T-helper 17 cell (primary cell): Measurements from ENCODE around the gene EAF1. TPM values are rescaled to one million over a fixed set of nuclear protein-coding genes. Genes with fewer than 3 reads are reported as not detected.

Source experiments
- ATAC-seq: fragments of 150-1000 bp; cut with Tn5 transposase; 2 replicates; pipeline ENCODE4 v1.10.0; 2021; ENCODE audit warnings: mild to moderate bottlenecking, moderate library complexity
- DNase-seq, 3 donors: peaks; one replicate each; pipeline versions ENCODE4 v3.0.0 to v3.0.0-alpha.2; 2020 to 2021
- H3K9me3 ChIP-seq: one replicate; pipeline ENCODE4 v1.7.0; 2013; ENCODE audit warnings: low read length, mild to moderate bottlenecking; ENCODE audit not compliant: control insufficient read depth, poor library complexity, severe bottlenecking
- H3K27ac Mint-ChIP-seq: one replicate; pipeline ENCODE4 v1.8.0; 2022; ENCODE audit warnings: mild to moderate bottlenecking, moderate library complexity, mixed read lengths
- H3K27me3 Mint-ChIP-seq: one replicate; pipeline ENCODE4 v1.8.0; 2022; ENCODE audit warnings: mixed read lengths
- H3K36me3 Mint-ChIP-seq: one replicate; pipeline ENCODE4 v1.8.0; 2022; ENCODE audit warnings: low read depth, mixed read lengths
- H3K4me1 Mint-ChIP-seq: one replicate; pipeline ENCODE4 v1.8.0; 2022; ENCODE audit warnings: mild to moderate bottlenecking, mixed read lengths
- H3K4me3 Mint-ChIP-seq: one replicate; pipeline ENCODE4 v1.8.0; 2022; ENCODE audit warnings: mild to moderate bottlenecking, moderate library complexity, mixed read lengths
- total RNA-seq, 4 donors: library from RNA in 2 of 4; stranded (reverse) in 2 of 4; gene quantifications; one replicate each; pipeline ENCODE4 v1.2.3 and lab custom pipeline; 2022 to 2026

EAF1 gene
- total RNA-seq, 2 donors from 2014 or later, result 25.9 to 31.5 TPM

GRCh38 chr3:15460891-15461531 lies 33.6 kb downstream of the EAF1 start:
- no peak for DNase-seq
- Mint-ChIP-seq H3K4me1 (peaks cover 27% of the 10 kb centered on the region), H3K36me3 (peaks cover 5% of the 10 kb centered on the region), H3K4me3 (peak overlapping the region; percentile 68), H3K27me3 (no peaks in the 10 kb centered on the region), H3K27ac (peak overlapping the region; percentile 93)
- no peaks in the 10 kb centered on the region for H3K9me3 ChIP-seq
- peak; percentile 56 for ATAC-seq

GRCh38 chr3:15462451-15462850 lies 35.1 kb downstream of the EAF1 start:
- H3K27ac Mint-ChIP-seq, result no peak overlapping the region
- peaks cover 27% of the 10 kb centered on the region for H3K4me1 Mint-ChIP-seq
- no peaks in the 10 kb centered on the region for H3K27me3 Mint-ChIP-seq
- DNase-seq (no peak), ATAC-seq (no peak)
- H3K4me3 Mint-ChIP-seq, result no peak overlapping the region
- no peaks in the 10 kb centered on the region for H3K9me3 ChIP-seq
- peaks cover 5% of the 10 kb centered on the region for H3K36me3 Mint-ChIP-seq

- DNase-seq, result no peak
- ATAC-seq, result no peak
- H3K4me1 Mint-ChIP-seq, result peaks cover 18% of the 10 kb centered on the region
- peaks cover 5% of the 10 kb centered on the region for H3K36me3 Mint-ChIP-seq
- no peaks in the 10 kb centered on the region for H3K9me3 ChIP-seq
- no peak overlapping the region for H3K4me3 Mint-ChIP-seq
- no peak overlapping the region for H3K27ac Mint-ChIP-seq
- H3K27me3 Mint-ChIP-seq, result no peaks in the 10 kb centered on the region
These were observed 38.6 kb downstream of the EAF1 start for GRCh38 chr3:15465876-15466585.

GRCh38 chr3:15467227-15468181 lies 40.1 kb downstream of the EAF1 start:
- ATAC-seq, result no peak

GRCh38 chr3:15470261-15470660 lies 42.9 kb downstream of the EAF1 start:
- Mint-ChIP-seq H3K4me3 (no peak overlapping the region), H3K27ac (peak overlapping the region; percentile 59), H3K27me3 (no peaks in the 10 kb centered on the region), H3K4me1 (peaks cover 2% of the 10 kb centered on the region), H3K36me3 (peaks cover 3% of the 10 kb centered on the region)
- no peak for DNase-seq
- H3K9me3 ChIP-seq, result no peaks in the 10 kb centered on the region
- ATAC-seq, result no peak

More at GRCh38 chr3:15467227-15468181, 40.1 kb downstream of the EAF1 start:
- Mint-ChIP-seq H3K27ac (no peak overlapping the region), H3K4me3 (no peak overlapping the region), H3K4me1 (peaks cover 8% of the 10 kb centered on the region), H3K36me3 (peaks cover 5% of the 10 kb centered on the region), H3K27me3 (no peaks in the 10 kb centered on the region)
- no peak for DNase-seq
- no peaks in the 10 kb centered on the region for H3K9me3 ChIP-seq

GRCh38 chr3:15470849-15471248 lies 43.5 kb downstream of the EAF1 start:
- Mint-ChIP-seq H3K27me3 (no peaks in the 10 kb centered on the region), H3K36me3 (peaks cover 3% of the 10 kb centered on the region), H3K27ac (no peak overlapping the region), H3K4me1 (peaks cover 2% of the 10 kb centered on the region), H3K4me3 (no peak overlapping the region)
- ATAC-seq, result no peak
- no peak for DNase-seq
- no peaks in the 10 kb centered on the region for H3K9me3 ChIP-seq

- Mint-ChIP-seq H3K4me1 (peaks cover 2% of the 10 kb centered on the region), H3K36me3 (peaks cover 3% of the 10 kb centered on the region), H3K27me3 (no peaks in the 10 kb centered on the region), H3K4me3 (no peak overlapping the region), H3K27ac (no peak overlapping the region)
- ATAC-seq (no peak), DNase-seq (no peak)
- no peaks in the 10 kb centered on the region for H3K9me3 ChIP-seq
These were observed 44.5 kb downstream of the EAF1 start for GRCh38 chr3:15471861-15472260.

GRCh38 chr3:15475161-15475560 lies 47.8 kb downstream of the EAF1 start:
- Mint-ChIP-seq H3K27ac (no peak overlapping the region), H3K4me1 (peaks cover 2% of the 10 kb centered on the region), H3K27me3 (no peaks in the 10 kb centered on the region), H3K4me3 (no peak overlapping the region), H3K36me3 (peaks cover 3% of the 10 kb centered on the region)
- DNase-seq (no peak), ATAC-seq (no peak)
- no peaks in the 10 kb centered on the region for H3K9me3 ChIP-seq

GRCh38 chr3:15476378-15476777 lies 49.0 kb downstream of the EAF1 start:
- Mint-ChIP-seq H3K4me1 (no peaks in the 10 kb centered on the region), H3K27ac (no peak overlapping the region), H3K27me3 (no peaks in the 10 kb centered on the region), H3K4me3 (no peak overlapping the region), H3K36me3 (no peaks in the 10 kb centered on the region)
- no peaks in the 10 kb centered on the region for H3K9me3 ChIP-seq
- DNase-seq, result no peak
- no peak for ATAC-seq

- H3K27me3 Mint-ChIP-seq, result no peaks in the 10 kb centered on the region
- no peaks in the 10 kb centered on the region for H3K36me3 Mint-ChIP-seq
- H3K9me3 ChIP-seq, result no peaks in the 10 kb centered on the region
- H3K27ac Mint-ChIP-seq, result no peak overlapping the region
- DNase-seq (no peak), ATAC-seq (no peak)
- H3K4me1 Mint-ChIP-seq, result no peaks in the 10 kb centered on the region
- no peak overlapping the region for H3K4me3 Mint-ChIP-seq
These were observed 50.7 kb downstream of the EAF1 start for GRCh38 chr3:15477951-15478639.

GRCh38 chr3:15478640-15478979 lies 51.2 kb downstream of the EAF1 start:
- DNase-seq (no peak), ATAC-seq (no peak)
- Mint-ChIP-seq H3K27ac (no peak overlapping the region), H3K4me1 (no peaks in the 10 kb centered on the region), H3K27me3 (no peaks in the 10 kb centered on the region), H3K4me3 (no peak overlapping the region), H3K36me3 (no peaks in the 10 kb centered on the region)
- no peaks in the 10 kb centered on the region for H3K9me3 ChIP-seq

GRCh38 chr3:15479400-15480224 lies 52.2 kb downstream of the EAF1 start:
- no peaks in the 10 kb centered on the region for H3K4me1 Mint-ChIP-seq
- no peaks in the 10 kb centered on the region for H3K36me3 Mint-ChIP-seq
- no peak for DNase-seq
- no peaks in the 10 kb centered on the region for H3K9me3 ChIP-seq
- H3K4me3 Mint-ChIP-seq, result no peak overlapping the region
- H3K27ac Mint-ChIP-seq, result no peak overlapping the region
- H3K27me3 Mint-ChIP-seq, result no peaks in the 10 kb centered on the region
- ATAC-seq, result no peak
